Thyroid gland (tissue), 4 donors: Measurements from ENCODE around the gene TMEM132D.

Source experiments
- CTCF ChIP-seq, 6 experiments: fragments of 200-600 bp in 3 of 6; fragments of 450-650 bp in 3 of 6; sonication (generic) in 3 of 6; IDR thresholded peaks; one replicate each; pipeline ENCODE4 v1.5.1; 2016 to 2019; ENCODE audit warnings: antibody characterized with exemption in 6 of 6, mild to moderate bottlenecking in 2 of 6, inconsistent platforms in 1 of 6, moderate library complexity in 1 of 6
- POLR2A ChIP-seq, 2 donors: fragments of 450-650 bp; IDR thresholded peaks; one replicate each; pipeline ENCODE4 v1.6.1; 2017; ENCODE audit warnings: antibody characterized with exemption in 2 of 2, mild to moderate bottlenecking in 2 of 2, moderate library complexity in 1 of 2

DNA sequence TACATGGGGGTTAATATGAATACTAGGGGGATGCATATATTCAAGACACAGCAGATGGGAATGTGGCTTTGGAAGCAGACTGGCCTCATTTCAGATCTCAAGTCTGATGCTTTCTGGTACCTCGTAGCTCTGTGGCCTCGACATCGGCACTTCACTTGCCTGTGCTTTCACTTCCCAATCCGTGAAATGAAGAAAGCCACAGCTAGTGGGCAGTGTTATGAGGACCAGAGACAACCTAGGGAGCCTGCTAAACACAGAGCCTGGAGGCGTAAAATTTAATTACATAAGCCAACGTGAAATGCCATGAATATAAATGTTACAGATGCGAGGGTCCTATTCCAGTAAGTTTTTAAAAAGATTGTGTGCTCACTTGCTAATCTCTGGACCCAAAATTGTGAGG lies 286.0 kb downstream of the TMEM132D start:
- TF ChIP-seq CTCF (IDR thresholded peaks at IDR 0.05) (no peak), POLR2A (IDR thresholded peaks at IDR 0.05) (no peak)
